ENCODE measurements around the gene LRRC4C.

GRCh38 chr11:40567392-40567791, 892.1 kb downstream of the LRRC4C start:
- no peak for TF ChIP-seq POLR2AphosphoS5 (IDR thresholded peaks at IDR 0.05; ENCODE audit: low read depth, low read length)
- TF ChIP-seq POLR2A (IDR thresholded peaks at IDR 0.05; ENCODE audit: low read depth, low read length) = no peak
- no peak for TF ChIP-seq TAF1 (IDR thresholded peaks at IDR 0.05; ENCODE audit: borderline replicate concordance, low read depth, low read length)

All from GM12892 (cell line).